ENCODE data around the gene TIAM2.

Gene TIAM2

DNA sequence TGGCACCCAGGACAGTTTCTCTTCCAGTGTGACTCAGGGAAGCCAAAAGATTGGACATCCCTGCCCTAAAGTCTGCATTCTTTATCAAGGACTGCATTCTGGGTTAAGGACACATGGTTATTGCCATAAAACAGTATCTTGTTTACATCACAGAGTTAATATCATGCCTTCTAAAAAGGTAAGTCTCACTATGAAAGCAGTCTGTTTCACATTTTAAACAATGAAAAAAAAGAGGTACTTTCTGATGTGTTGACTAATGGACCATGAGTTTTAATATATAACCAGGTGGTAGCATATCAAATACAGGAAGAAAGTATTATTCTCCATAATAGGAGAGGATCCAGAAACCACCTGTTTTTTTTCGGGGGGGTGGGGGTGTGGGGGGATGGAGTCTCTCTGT, 93.7 kb downstream of the TIAM2 start:
- Histone ChIP-seq H3K27me3 (replicated peaks; ENCODE audit: insufficient read depth, low read length) (no peaks in the 10 kb centered on the region), H3K27ac (ENCODE audit: low read length) (no peak overlapping the region), H4K20me1 (ENCODE audit: insufficient read depth, low read length) (no peaks in the 10 kb centered on the region), H3K9me3 (replicated peaks; ENCODE audit: insufficient read depth, low read length) (no peaks in the 10 kb centered on the region), H3K4me1 (ENCODE audit: low read length) (no peaks in the 10 kb centered on the region), H3K36me3 (replicated peaks; ENCODE audit: insufficient read depth, low read length) (no peaks in the 10 kb centered on the region), H3K4me2 (ENCODE audit: low read depth, low read length) (no peak overlapping the region), H3K9ac (ENCODE audit: low read length) (no peak overlapping the region), H3F3A (ENCODE audit: insufficient read depth, low read length) (no peaks in the 10 kb centered on the region), H3K4me3 (ENCODE audit: low read length) (no peak overlapping the region), H2AFZ (ENCODE audit: low read length) (no peak overlapping the region), H3K79me2 (ENCODE audit: low read length) (no peaks in the 10 kb centered on the region), H3K9me2 (replicated peaks; ENCODE audit: insufficient read depth, low read length) (no peaks in the 10 kb centered on the region)
- no peak for TF ChIP-seq EZH2 (optimal IDR thresholded peaks at IDR 0.05; ENCODE audit: low read depth, low read length)
- TF ChIP-seq, protein P1, sequence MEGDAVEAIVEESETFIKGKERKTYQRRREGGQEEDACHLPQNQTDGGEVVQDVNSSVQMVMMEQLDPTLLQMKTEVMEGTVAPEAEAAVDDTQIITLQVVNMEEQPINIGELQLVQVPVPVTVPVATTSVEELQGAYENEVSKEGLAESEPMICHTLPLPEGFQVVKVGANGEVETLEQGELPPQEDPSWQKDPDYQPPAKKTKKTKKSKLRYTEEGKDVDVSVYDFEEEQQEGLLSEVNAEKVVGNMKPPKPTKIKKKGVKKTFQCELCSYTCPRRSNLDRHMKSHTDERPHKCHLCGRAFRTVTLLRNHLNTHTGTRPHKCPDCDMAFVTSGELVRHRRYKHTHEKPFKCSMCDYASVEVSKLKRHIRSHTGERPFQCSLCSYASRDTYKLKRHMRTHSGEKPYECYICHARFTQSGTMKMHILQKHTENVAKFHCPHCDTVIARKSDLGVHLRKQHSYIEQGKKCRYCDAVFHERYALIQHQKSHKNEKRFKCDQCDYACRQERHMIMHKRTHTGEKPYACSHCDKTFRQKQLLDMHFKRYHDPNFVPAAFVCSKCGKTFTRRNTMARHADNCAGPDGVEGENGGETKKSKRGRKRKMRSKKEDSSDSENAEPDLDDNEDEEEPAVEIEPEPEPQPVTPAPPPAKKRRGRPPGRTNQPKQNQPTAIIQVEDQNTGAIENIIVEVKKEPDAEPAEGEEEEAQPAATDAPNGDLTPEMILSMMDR (IDR thresholded peaks at IDR 0.05; ENCODE audit: low read length) = no peak
- no peak for TF ChIP-seq EZH2phosphoT487 (IDR thresholded peaks at IDR 0.05; ENCODE audit: low read length)
- no peak for DNase-seq

DNA sequence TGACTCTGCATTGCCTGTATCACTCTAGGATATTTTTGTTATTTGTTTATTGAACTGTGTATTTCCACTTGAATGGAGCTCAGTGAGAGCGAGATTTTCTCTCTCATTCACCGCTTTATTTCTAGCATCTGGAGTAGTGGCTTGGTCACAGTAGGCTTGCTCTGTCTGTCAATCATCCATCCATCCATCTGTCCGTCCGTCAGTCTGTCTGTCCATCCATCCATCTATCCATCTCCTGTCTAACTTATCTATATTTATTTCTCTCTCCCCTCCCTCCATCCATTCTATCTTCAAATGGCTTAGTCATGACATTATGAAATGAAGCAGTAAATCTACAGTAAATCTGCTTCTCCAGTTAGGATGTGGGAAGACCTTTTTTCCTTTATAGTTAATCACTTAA, 94.6 kb downstream of the TIAM2 start:
- Histone ChIP-seq H3K9me2 (replicated peaks; ENCODE audit: insufficient read depth, low read length) (no peaks in the 10 kb centered on the region), H3K79me2 (ENCODE audit: low read length) (no peaks in the 10 kb centered on the region), H3K36me3 (replicated peaks; ENCODE audit: insufficient read depth, low read length) (no peaks in the 10 kb centered on the region)

DNA sequence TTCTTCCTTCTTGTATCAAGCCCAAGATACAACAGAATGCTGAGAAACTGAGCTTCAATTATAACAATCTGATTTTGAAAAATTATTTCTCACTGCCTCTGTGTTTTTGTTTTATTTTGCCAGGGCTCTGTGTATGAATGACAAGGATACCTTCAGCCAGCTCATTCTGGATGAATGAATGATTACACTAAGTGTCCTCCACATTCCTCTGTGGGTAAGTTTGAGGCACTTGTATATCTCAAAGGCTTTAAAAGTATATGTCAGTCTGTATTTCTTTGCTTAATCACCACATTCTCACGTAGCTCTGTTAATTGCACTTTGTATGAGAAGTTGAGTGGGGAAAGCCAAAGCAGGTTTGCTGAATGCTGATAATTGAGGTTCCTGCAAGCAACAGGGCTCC, 95.1 kb downstream of the TIAM2 start:
- Histone ChIP-seq H3K4me2 (ENCODE audit: low read depth, low read length) (no peak overlapping the region), H3K9me3 (replicated peaks; ENCODE audit: insufficient read depth, low read length) (no peaks in the 10 kb centered on the region), H3K9me2 (replicated peaks; ENCODE audit: insufficient read depth, low read length) (no peaks in the 10 kb centered on the region), H3K36me3 (replicated peaks; ENCODE audit: insufficient read depth, low read length) (no peaks in the 10 kb centered on the region), H3K4me3 (ENCODE audit: low read length) (no peak overlapping the region), H3K4me1 (ENCODE audit: low read length) (no peaks in the 10 kb centered on the region), H3K27ac (ENCODE audit: low read length) (no peak overlapping the region), H2AFZ (ENCODE audit: low read length) (no peak overlapping the region), H3K79me2 (ENCODE audit: low read length) (no peaks in the 10 kb centered on the region), H3K27me3 (replicated peaks; ENCODE audit: insufficient read depth, low read length) (no peaks in the 10 kb centered on the region), H4K20me1 (ENCODE audit: insufficient read depth, low read length) (no peaks in the 10 kb centered on the region), H3F3A (ENCODE audit: insufficient read depth, low read length) (no peaks in the 10 kb centered on the region), H3K9ac (ENCODE audit: low read length) (no peak overlapping the region)
- no peak for DNase-seq
- TF ChIP-seq, protein P1 (IDR thresholded peaks at IDR 0.05; ENCODE audit: low read length) = no peak
- no peak for TF ChIP-seq EZH2 (optimal IDR thresholded peaks at IDR 0.05; ENCODE audit: low read depth, low read length)
- TF ChIP-seq EZH2phosphoT487 (IDR thresholded peaks at IDR 0.05; ENCODE audit: low read length) = no peak

More for the DNA sequence above, 94.6 kb downstream of the TIAM2 start:
- no peak overlapping the region for H3K9ac ChIP-seq (ENCODE audit: low read length)
- H3K9me3 ChIP-seq (replicated peaks; ENCODE audit: insufficient read depth, low read length) = no peaks in the 10 kb centered on the region
- H3F3A ChIP-seq (ENCODE audit: insufficient read depth, low read length) = no peaks in the 10 kb centered on the region
- no peak for TF ChIP-seq EZH2phosphoT487 (IDR thresholded peaks at IDR 0.05; ENCODE audit: low read length)
- no peak for TF ChIP-seq EZH2 (optimal IDR thresholded peaks at IDR 0.05; ENCODE audit: low read depth, low read length)
- TF ChIP-seq, protein P1 (IDR thresholded peaks at IDR 0.05; ENCODE audit: low read length) = no peak
- no peaks in the 10 kb centered on the region for H3K4me1 ChIP-seq (ENCODE audit: low read length)
- no peak overlapping the region for H2AFZ ChIP-seq (ENCODE audit: low read length)
- no peak overlapping the region for H3K4me2 ChIP-seq (ENCODE audit: low read depth, low read length)
- DNase-seq = no peak
- no peaks in the 10 kb centered on the region for H4K20me1 ChIP-seq (ENCODE audit: insufficient read depth, low read length)
- H3K4me3 ChIP-seq (ENCODE audit: low read length) = no peak overlapping the region
- no peaks in the 10 kb centered on the region for H3K27me3 ChIP-seq (replicated peaks; ENCODE audit: insufficient read depth, low read length)
- H3K27ac ChIP-seq (ENCODE audit: low read length) = no peak overlapping the region

Measured in MM.1S (cell line).